NCI-H2171 treated with DMSO at 0.1 percent for 48 hours (cell line): Measurements from ENCODE around the gene CHKB.
A peak's percentile ranks its signal among the peaks of the same experiment; 100 is the strongest.

ENCODE experiments used
- DNase-seq: peaks from one replicate; lab custom pipeline; 2025; lab: John Stamatoyannopoulos, UW

The CHKB gene

DNA sequence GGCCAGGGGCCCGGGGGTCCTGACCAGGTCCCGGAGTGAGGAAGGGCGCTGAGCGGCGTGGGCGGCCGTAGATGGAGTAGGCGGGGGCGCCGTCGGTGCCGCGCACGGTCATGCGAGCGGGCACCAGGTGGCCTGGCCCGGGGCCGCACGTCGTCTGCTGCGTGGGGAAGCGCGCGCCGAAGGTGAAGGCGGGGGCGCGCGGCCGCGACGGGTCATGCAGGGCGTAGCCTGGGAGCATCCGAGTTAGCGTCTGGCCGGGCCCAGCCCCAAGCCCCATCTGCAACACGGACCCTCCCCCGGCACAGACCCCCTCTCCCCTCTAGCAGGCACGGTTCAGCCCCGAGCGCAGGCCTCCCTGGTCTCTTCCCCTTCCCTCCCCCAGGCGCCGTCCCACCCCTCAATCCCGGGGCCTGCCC is 51.1 kb downstream of the CHKB start:
- no peak for DNase-seq

DNA sequence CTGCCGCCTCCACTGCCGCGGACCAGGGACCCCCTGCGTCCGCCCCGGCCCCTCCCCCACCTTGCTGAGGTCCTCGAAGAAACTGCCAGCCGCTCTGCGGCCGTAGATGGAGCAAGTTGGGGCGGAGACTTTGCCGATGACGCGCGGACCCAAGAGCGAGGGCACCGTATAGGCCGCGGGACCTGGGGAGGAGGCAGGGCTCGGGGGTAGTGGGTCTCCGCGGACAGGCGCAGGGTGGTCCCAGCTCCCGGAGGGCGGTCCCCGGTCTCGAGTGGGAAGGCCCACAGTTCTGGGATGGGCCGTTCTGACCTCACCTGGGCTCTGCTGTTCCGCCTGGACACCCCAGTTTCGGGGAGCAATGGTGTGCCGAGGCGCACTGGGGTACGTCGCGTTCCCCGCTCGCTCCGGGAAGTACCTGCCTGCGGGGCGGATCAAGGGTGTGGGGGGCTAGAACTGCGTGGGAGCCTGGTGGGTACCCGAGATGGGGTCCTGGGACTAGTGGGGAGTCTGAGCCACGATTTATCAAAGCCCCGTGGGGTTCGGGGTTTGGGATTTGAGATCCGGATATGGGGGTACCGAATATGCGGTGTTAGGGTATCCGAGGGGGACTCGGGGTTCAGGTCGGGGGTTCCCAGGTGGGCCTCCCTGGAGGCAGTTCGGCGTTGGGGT is 51.6 kb downstream of the CHKB start:
- peak; percentile 38 for DNase-seq

DNA sequence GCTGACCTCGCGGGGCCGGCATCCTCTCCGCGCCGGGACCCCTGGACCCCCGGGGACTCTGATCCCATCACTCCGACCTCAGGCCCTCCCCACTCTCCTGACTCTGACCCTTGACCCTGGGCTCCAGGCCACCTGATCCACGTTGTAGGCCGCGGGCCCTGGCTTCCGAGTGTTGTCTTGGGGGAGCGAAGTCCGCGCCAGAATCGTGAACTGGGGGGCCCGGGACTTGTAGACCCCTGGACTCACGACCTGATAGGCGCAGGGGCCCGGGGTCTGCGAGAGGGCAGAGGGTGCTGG is 52.1 kb downstream of the CHKB start:
- no peak for DNase-seq

DNA sequence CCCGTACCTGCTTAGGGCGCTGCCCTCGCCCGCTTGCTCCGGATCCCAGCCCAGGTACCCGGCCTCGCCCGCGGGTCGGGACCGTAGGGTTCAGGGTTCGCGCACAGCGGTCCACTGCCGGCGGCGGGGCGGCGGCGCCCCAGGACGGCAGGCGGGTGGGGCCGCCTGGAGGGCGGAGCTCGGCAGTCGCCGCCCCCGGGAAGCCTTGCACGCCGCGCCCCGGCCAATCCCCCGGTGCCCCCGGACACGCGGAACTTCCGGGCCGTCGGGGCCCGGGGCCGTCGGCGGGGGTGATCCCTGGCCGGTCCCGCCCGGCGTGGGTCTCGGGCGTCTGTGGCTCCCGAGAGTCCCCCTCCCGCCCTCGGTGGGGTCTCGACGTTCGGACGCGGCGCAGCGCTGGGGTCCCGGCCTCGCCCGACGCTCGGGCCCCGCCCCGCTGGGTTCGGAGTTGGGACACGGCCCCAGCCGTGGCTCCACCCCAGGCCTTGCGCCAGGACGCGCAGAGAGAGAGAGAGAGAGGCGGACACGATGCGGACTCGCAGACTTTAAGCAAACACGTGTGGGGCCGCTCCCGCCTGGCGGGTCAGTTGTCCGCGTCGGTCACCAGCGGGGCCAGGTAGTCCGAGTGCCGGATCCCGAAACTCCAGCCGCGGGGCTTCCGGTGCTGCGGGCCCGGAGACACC is 52.6 kb downstream of the CHKB start, which contains the start of gene TYMP:
TYMP (minus strand) TSS at position 116 of the 683 bp plus-strand sequence. CDS start 303 bp downstream, outside the sequence.
- DNase-seq: no peak

DNA sequence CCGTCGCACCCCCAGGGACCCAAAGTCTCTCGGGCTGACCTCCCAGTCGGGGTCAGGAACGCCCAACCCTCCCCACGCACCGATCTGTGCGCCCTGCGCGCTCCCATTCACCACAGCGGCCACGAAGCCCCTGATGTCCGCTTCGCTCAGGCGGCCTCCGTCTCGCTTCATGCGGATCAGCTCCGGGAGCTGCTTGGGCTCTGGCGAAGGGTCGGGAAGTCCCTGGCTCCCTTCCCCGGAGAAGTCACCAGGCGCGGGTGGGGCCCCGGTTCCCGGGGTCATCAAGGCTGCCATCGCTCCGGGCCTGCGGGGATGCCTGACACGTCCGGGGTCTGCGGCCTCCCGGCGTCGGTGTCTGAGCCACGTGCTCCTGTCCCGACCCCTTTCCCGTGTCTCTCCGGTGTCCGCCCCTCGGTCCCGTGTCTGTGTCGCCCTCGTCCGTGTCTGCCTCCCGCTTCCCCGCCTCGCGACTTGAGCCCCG is 53.2 kb downstream of the CHKB start:
- no peak for DNase-seq
